Activated CD4-positive, alpha-beta T cell treated with anti-CD3 and anti-CD28 coated beads, Interleukin-2, Interleukin-6, amounts not matched to agents 100 ng/mL and 50 ng/mL, durations not matched to agents 16 hours and 8 hours (primary cell): ENCODE results near the gene ZNF416.

Source experiments
- DNase-seq: peaks from one replicate; pipeline ENCODE4 v3.0.0-alpha.2; 2020

ZNF416 gene

GRCh38 chr19:57558525-57558924 lies 20.2 kb downstream of the ZNF416 start:
- peak; percentile 3 for DNase-seq

- DNase-seq: no peak
Observed at GRCh38 chr19:57557659-57558058, 21.1 kb downstream of the ZNF416 start.

- no peak for DNase-seq
Observed at GRCh38 chr19:57552432-57552831, 26.3 kb downstream of the ZNF416 start.

GRCh38 chr19:57546513-57546912 lies 32.2 kb downstream of the ZNF416 start:
- DNase-seq: no peak

- no peak for DNase-seq
Observed at GRCh38 chr19:57537953-57538547, 40.7 kb downstream of the ZNF416 start.

GRCh38 chr19:57527136-57527881 lies 51.4 kb downstream of the ZNF416 start, which contains the start of gene ZNF549:
TSS of gene ZNF549 (plus strand) at chr19:57527356. CDS start at chr19:57527574, 218 bp downstream.
- DNase-seq: peak; percentile 92
